SK-N-SH treated with all-trans-retinoic acid at 6 μM for 48 hours (cell line): ENCODE results near the gene ECE1.

ENCODE experiments used
- ARNTL ChIP-seq: fragments of 450-650 bp; formaldehyde crosslinking; IDR thresholded peaks from 2 replicates; pipeline ENCODE4 v1.5.0; 2020; ENCODE audit warnings: low read depth, mild to moderate bottlenecking, moderate library complexity, borderline replicate concordance
- BACH2 ChIP-seq: fragments of 250-450 bp; sonication (Bioruptor Pico); IDR thresholded peaks from 2 replicates; pipeline ENCODE4 v1.9.0; 2021; ENCODE audit warnings: mild to moderate bottlenecking, borderline replicate concordance
- GLIS3 ChIP-seq: fragments of 250-450 bp; sonication (Bioruptor Pico); IDR thresholded peaks from 2 replicates; pipeline ENCODE4 v1.5.0; 2020; ENCODE audit warnings: mild to moderate bottlenecking, moderate library complexity
- PATZ1 ChIP-seq: fragments of 250-450 bp; sonication (Bioruptor Pico); IDR thresholded peaks from 2 replicates; pipeline ENCODE4 v1.8.0; 2020; ENCODE audit warnings: mild to moderate bottlenecking, moderate library complexity, borderline replicate concordance
- ZNF8 ChIP-seq: fragments of 450-650 bp; formaldehyde crosslinking; IDR thresholded peaks from 2 replicates; pipeline ENCODE4 v1.5.0; 2020; ENCODE audit warnings: mild to moderate bottlenecking, moderate library complexity

DNA sequence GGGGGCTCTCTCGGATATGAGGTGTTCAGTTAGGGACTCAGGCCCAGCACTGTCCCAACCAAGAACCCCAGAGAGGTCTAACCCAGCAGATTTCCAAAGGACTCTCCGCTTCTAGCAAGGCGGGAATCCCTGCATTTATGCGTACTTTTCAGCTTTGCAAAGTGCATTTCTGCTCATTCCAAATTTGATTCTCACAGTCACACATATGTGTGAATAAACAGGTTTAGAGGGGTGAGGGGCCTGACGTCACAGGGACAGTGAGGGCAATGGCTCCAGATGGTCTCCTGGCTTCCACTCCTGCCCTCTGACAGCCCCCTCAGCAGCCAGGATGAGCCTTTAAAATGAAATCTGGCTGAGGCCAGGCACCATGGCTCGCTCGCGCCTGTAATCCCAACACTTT is 921 bp upstream of the ECE1 start:
- TF ChIP-seq PATZ1 (CRISPR knock-in tag), result no peak
- no peak for TF ChIP-seq ARNTL
- no peak for TF ChIP-seq GLIS3
- no peak for TF ChIP-seq BACH2 (CRISPR knock-in tag)
- TF ChIP-seq ZNF8 (CRISPR knock-in tag), result no peak
